AG04449 (cell line): Measurements from ENCODE around the gene TMEM9.

ENCODE experiments used
- CTCF ChIA-PET: fragments of 350-600 bp; formaldehyde crosslinking; extraction: SDS; loops from one replicate; lab custom pipeline; 2021; ENCODE audit warnings: antibody characterized with exemption; lab: Yijun Ruan, JAX
- POLR2A ChIA-PET: fragments of 400-600, 350-600 bp; formaldehyde crosslinking; extraction: SDS; loops from one replicate; lab custom pipeline; 2020; ENCODE audit warnings: antibody characterized with exemption, inconsistent platforms; lab: Yijun Ruan, JAX
- DNase-seq: peaks from one replicate; pipeline ENCODE4 v3.0.0-alpha.2; 2010; ENCODE audit warnings: low read depth, low spot score
- H3K4me3 ChIP-seq: 2 replicates; pipeline ENCODE4 v1.5.1; 2011; ENCODE audit warnings: low read depth, mild to moderate bottlenecking, control low read depth, low read length
- CTCF ChIP-seq: IDR thresholded peaks from one replicate; pipeline ENCODE4 v1.5.1; 2011; ENCODE audit warnings: mild to moderate bottlenecking, moderate library complexity, low read length, control low read depth, inconsistent platforms; ENCODE audit not compliant: insufficient read depth; ENCODE audit errors: missing control alignments

TMEM9 gene

GRCh38 chr1:201156346-201156745, 2.1 kb upstream of the TMEM9 start:
- ChIA-PET POLR2A (no interaction called here), CTCF (interaction anchor here (0.9 to 7.1 kb wide), 4 partner anchors 11 to 184 kb away, joined by 4 to 68 read pairs (median 8); no protein-coding TSS in a partner anchor)
- no peak overlapping the region for H3K4me3 ChIP-seq
- DNase-seq: no peak
- TF ChIP-seq CTCF: no peak

- CTCF ChIA-PET: interaction anchor here (0.6 to 7.6 kb wide), 4 partner anchors 12 to 137 kb away, joined by 3 to 68 read pairs (median 36); no protein-coding TSS in a partner anchor
- no peak for TF ChIP-seq CTCF
- no peak for DNase-seq
- POLR2A ChIA-PET: no interaction called here
- H3K4me3 ChIP-seq: no peak overlapping the region
Observed at GRCh38 chr1:201155354-201155753, 1.1 kb upstream of the TMEM9 start.

- CTCF ChIA-PET: interaction anchor here (0.7 to 7.6 kb wide), 6 partner anchors 9 to 73 kb away, joined by 3 to 68 read pairs (median 7); no protein-coding TSS in a partner anchor
Observed at GRCh38 chr1:201153474-201154388, 543 bp downstream of the TMEM9 start.

GRCh38 chr1:201149400-201149799, 4.9 kb downstream of the TMEM9 start:
- POLR2A ChIA-PET: no interaction called here

More at GRCh38 chr1:201153474-201154388, 543 bp downstream of the TMEM9 start:
- TF ChIP-seq CTCF: no peak
- POLR2A ChIA-PET: interaction anchor here (0.6 to 1.3 kb wide), 3 partner anchors 11 to 27 kb away, joined by 3 to 7 read pairs (median 5); partner anchors contain the start of gene ASCL5
- H3K4me3 ChIP-seq: peak overlapping the region; percentile 80
- DNase-seq: no peak

GRCh38 chr1:201147396-201148015, 6.8 kb downstream of the TMEM9 start:
- ChIA-PET POLR2A (no interaction called here), CTCF (interaction anchor here (0.6 to 1.4 kb wide), 3 partner anchors 33 to 347 kb away, joined by 3 to 4 read pairs (median 3); no protein-coding TSS in a partner anchor)
- H3K4me3 ChIP-seq: no peak overlapping the region
- no peak for DNase-seq
- no peak for TF ChIP-seq CTCF

More at GRCh38 chr1:201149400-201149799, 4.9 kb downstream of the TMEM9 start:
- TF ChIP-seq CTCF: peak; percentile 16
- CTCF ChIA-PET: interaction anchor here (1.2 to 7.6 kb wide), 6 partner anchors 10 to 92 kb away, joined by 3 to 68 read pairs (median 4); no protein-coding TSS in a partner anchor
- no peak for DNase-seq
- H3K4me3 ChIP-seq: no peak overlapping the region
